ENCODE results near the gene PLA2G4E. TPM values are rescaled to one million over a fixed set of nuclear protein-coding genes. Genes with fewer than 3 reads are reported as not detected.

The PLA2G4E gene
- total and polyA plus RNA-seq, 2 of the 13 experiments (the other 11 are each of a cell fraction or from before 2014, with no cell fraction given) = not detected

DNA sequence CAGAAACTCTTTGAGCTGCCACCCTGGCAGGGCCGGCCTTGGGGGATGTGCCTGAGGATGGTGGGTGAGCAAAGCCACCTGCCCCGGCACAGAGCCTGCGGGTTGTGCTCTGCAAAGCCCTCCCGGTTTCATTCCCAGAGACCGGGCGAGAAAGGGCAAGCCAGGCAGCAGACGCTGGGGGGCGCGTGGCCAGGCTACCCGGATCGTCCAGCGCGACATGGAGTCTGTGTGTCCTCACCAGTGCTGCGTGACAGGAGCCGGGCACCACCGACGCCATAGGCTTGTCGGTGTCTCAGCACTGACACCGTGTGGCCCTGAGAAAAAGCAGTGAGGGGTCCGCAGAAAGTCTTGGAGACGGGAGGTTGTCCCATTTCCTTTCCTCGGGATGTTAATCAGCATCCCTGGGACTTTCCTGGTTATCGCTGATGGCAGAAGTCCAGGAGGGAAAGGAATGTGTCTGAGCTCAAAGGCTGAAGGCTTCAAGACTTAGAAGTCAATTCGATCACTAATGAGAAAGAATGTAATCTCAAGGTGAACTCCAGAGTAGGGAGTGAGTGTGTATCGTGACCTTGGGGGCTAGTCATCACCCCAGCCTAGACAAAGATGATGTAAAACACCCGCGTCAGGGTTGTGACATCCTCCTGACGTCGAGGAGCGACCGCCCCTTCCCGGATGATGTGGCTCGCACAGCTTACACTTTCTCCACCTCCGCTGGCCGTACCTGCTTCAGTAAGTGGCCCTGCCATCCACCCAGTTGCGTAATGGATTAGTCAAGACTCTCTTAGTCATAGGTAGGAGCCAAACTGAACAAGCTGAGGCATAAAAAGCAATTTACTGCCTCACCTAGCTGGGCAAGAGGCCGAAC lies 36.3 kb upstream of the PLA2G4E start (continued):
- TF ChIP-seq, protein P1, sequence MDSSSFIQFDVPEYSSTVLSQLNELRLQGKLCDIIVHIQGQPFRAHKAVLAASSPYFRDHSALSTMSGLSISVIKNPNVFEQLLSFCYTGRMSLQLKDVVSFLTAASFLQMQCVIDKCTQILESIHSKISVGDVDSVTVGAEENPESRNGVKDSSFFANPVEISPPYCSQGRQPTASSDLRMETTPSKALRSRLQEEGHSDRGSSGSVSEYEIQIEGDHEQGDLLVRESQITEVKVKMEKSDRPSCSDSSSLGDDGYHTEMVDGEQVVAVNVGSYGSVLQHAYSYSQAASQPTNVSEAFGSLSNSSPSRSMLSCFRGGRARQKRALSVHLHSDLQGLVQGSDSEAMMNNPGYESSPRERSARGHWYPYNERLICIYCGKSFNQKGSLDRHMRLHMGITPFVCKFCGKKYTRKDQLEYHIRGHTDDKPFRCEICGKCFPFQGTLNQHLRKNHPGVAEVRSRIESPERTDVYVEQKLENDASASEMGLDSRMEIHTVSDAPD (CRISPR knock-in tag; IDR thresholded peaks at IDR 0.05) = no peak
- TF ChIP-seq SOX6 (IDR thresholded peaks at IDR 0.05) (no peak), SOX6 (CRISPR knock-in tag; IDR thresholded peaks at IDR 0.05) (peak; percentile 50), ZNF44 (CRISPR knock-in tag; IDR thresholded peaks at IDR 0.05) (no peak), ZNF24 (IDR thresholded peaks at IDR 0.05) (no peak), ZNF230 (CRISPR knock-in tag; IDR thresholded peaks at IDR 0.05) (0 out of 2 replicates have a peak, but pooled peaks have one; percentile 57), CBX5 (CRISPR knock-in tag; IDR thresholded peaks at IDR 0.05; ENCODE audit: borderline replicate concordance) (peak; percentile 98), PITX1 (CRISPR knock-in tag; IDR thresholded peaks at IDR 0.05) (no peak), CEBPG (CRISPR knock-in tag; IDR thresholded peaks at IDR 0.05) (peak; percentile 87)
- TF ChIP-seq, protein P2, sequence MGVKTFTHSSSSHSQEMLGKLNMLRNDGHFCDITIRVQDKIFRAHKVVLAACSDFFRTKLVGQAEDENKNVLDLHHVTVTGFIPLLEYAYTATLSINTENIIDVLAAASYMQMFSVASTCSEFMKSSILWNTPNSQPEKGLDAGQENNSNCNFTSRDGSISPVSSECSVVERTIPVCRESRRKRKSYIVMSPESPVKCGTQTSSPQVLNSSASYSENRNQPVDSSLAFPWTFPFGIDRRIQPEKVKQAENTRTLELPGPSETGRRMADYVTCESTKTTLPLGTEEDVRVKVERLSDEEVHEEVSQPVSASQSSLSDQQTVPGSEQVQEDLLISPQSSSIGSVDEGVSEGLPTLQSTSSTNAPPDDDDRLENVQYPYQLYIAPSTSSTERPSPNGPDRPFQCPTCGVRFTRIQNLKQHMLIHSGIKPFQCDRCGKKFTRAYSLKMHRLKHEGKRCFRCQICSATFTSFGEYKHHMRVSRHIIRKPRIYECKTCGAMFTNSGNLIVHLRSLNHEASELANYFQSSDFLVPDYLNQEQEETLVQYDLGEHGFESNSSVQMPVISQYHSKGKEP (CRISPR knock-in tag; IDR thresholded peaks at IDR 0.05) = no peak
- TF ChIP-seq, protein P3, sequence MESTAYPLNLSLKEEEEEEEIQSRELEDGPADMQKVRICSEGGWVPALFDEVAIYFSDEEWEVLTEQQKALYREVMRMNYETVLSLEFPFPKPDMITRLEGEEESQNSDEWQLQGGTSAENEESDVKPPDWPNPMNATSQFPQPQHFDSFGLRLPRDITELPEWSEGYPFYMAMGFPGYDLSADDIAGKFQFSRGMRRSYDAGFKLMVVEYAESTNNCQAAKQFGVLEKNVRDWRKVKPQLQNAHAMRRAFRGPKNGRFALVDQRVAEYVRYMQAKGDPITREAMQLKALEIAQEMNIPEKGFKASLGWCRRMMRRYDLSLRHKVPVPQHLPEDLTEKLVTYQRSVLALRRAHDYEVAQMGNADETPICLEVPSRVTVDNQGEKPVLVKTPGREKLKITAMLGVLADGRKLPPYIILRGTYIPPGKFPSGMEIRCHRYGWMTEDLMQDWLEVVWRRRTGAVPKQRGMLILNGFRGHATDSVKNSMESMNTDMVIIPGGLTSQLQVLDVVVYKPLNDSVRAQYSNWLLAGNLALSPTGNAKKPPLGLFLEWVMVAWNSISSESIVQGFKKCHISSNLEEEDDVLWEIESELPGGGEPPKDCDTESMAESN (CRISPR knock-in tag; conservative IDR thresholded peaks at IDR 0.05) = peak; percentile 82; the same call in 1 of the 2 replicates
- TF ChIP-seq, protein P4, sequence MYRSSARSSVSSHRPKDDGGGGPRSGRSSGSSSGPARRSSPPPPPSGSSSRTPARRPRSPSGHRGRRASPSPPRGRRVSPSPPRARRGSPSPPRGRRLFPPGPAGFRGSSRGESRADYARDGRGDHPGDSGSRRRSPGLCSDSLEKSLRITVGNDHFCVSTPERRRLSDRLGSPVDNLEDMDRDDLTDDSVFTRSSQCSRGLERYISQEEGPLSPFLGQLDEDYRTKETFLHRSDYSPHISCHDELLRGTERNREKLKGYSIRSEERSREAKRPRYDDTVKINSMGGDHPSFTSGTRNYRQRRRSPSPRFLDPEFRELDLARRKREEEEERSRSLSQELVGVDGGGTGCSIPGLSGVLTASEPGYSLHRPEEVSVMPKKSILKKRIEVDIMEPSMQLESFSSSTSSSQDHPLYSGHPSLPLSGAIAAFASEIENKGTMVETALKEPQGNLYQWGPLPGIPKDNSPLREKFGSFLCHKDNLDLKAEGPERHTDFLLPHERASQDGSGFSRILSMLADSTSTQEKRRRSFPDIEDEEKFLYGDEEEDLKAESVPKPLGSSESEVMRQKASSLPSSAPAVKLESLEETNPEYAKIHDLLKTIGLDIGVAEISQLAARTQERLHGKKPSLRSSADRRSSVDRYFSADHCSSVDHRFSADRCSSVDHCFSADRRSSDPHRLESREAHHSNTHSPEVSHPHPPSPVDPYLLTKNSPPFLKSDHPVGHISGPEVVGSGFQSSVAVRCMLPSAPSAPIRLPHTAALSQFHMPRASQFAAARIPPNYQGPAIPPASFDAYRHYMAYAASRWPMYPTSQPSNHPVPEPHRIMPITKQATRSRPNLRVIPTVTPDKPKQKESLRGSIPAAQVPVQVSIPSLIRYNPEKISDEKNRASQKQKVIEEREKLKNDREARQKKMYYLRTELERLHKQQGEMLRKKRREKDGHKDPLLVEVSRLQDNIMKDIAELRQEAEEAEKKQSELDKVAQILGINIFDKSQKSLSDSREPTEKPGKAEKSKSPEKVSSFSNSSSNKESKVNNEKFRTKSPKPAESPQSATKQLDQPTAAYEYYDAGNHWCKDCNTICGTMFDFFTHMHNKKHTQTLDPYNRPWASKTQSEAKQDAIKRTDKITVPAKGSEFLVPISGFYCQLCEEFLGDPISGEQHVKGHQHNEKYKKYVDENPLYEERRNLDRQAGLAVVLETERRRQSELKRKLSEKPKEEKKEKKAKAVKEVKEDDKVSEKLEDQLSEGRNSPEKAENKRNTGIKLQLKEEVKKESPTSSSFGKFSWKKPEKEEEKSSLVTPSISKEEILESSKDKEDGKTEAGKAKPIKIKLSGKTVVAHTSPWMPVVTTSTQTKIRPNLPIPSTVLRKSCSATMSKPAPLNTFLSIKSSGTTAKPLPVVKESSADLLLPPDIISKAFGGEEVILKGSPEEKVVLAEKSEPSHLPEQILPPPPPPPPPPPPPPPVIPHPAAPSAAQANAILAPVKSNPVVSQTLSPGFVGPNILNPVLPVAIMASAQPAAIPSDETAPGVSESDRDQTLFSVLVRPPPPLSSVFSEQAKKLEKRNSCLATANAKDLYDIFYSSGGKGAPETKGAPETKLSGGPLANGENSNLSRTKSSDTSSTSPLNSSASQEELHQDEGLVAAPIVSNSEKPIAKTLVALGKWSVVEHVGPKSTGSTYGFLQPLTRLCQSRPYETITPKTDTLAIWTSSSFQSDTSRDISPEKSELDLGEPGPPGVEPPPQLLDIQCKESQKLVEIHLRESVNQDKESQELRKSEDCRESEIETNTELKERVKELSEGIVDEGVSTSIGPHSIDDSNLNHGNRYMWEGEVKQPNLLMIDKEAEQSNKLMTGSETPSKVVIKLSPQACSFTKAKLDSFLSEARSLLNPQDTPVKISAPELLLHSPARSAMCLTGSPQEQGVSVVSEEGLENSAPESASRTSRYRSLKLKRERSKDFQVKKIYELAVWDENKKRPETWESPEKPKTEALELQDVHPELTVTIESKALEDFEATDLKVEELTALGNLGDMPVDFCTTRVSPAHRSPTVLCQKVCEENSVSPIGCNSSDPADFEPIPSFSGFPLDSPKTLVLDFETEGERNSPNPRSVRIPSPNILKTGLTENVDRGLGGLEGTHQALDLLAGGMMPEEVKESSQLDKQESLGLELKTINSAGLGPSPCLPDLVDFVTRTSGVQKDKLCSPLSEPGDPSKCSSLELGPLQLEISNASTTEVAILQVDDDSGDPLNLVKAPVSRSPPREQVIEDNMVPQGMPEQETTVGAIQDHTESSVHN (CRISPR knock-in tag; IDR thresholded peaks at IDR 0.05) = no peak

Measured in HepG2 (cell line).